ACC112 (cell line): ENCODE data around the gene SCNN1A.
A peak's percentile ranks its signal among the peaks of the same experiment; 100 is the strongest.

Experiments
- H2AFZ ChIP-seq: fragments of 200-600 bp; sonication (generic); one replicate; pipeline ENCODE4 v1.6.0; 2017; ENCODE audit warnings: antibody characterized with exemption, low read length; ENCODE audit not compliant: unreplicated experiment
- H3K27ac ChIP-seq: fragments of 200-600 bp; sonication (generic); 2 replicates; pipeline ENCODE4 v1.5.1; 2014; ENCODE audit warnings: low read depth, mild to moderate bottlenecking, antibody characterized with exemption, low read length, moderate library complexity
- H3K27me3 ChIP-seq: fragments of 200-600 bp; sonication (generic); 2 replicates; pipeline ENCODE4 v1.6.1; 2014; ENCODE audit warnings: mild to moderate bottlenecking, antibody characterized with exemption, low read length, moderate library complexity, mixed read lengths; ENCODE audit not compliant: insufficient read depth
- H3K36me3 ChIP-seq: fragments of 200-600 bp; sonication (generic); 2 replicates; pipeline ENCODE4 v1.6.1; 2016; ENCODE audit warnings: mild to moderate bottlenecking, antibody characterized with exemption, low read length, moderate library complexity, mixed read lengths; ENCODE audit not compliant: insufficient read depth
- H3K4me1 ChIP-seq: fragments of 200-600 bp; sonication (generic); one replicate; pipeline ENCODE4 v1.6.1; 2016; ENCODE audit warnings: low read length, mixed read lengths; ENCODE audit not compliant: insufficient read depth, unreplicated experiment, control insufficient read depth
- H3K4me3 ChIP-seq: fragments of 200-600 bp; sonication (generic); 2 replicates; pipeline ENCODE4 v1.5.1; 2014; ENCODE audit warnings: mild to moderate bottlenecking, low read depth, low read length
- H3K79me2 ChIP-seq: fragments of 200-600 bp; sonication (generic); one replicate; pipeline ENCODE4 v1.6.0; 2016; ENCODE audit warnings: low read length; ENCODE audit not compliant: control insufficient read depth, unreplicated experiment, insufficient read depth

Gene SCNN1A

GRCh38 chr12:6306151-6306550 is 69.2 kb downstream of the SCNN1A start:
- no peaks in the 10 kb centered on the region for H3K36me3 ChIP-seq
- H3K4me1 ChIP-seq: no peaks in the 10 kb centered on the region
- H3K27me3 ChIP-seq: peaks cover 13% of the 10 kb centered on the region
- no peak overlapping the region for H2AFZ ChIP-seq
- H3K4me3 ChIP-seq: no peak overlapping the region
- no peaks in the 10 kb centered on the region for H3K79me2 ChIP-seq
- H3K27ac ChIP-seq: no peak overlapping the region

- Histone ChIP-seq H3K4me3 (no peak overlapping the region), H2AFZ (no peak overlapping the region), H3K27me3 (no peaks in the 10 kb centered on the region), H3K27ac (no peak overlapping the region), H3K36me3 (no peaks in the 10 kb centered on the region), H3K4me1 (no peaks in the 10 kb centered on the region), H3K79me2 (no peaks in the 10 kb centered on the region)
These were observed 72.3 kb downstream of the SCNN1A start for GRCh38 chr12:6303071-6303470.

DNA sequence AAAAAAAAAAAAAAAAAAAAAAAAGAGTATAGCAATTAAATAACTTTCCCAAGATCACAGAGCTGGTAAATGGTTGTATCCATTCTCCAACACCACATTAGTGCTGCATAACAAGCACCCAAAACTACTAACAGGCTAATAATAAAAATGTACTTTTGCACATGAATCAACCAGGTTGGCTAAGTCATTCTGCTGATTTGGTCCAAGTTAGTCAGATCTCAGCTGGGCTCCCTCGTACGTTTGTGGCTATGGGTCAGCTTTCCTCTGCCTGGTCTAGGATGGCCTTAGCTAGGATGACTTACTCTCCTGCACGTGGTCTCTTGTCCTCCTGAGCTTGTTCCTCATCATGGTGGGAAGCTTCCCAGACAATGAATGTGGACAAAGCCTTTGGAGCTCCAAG is 72.7 kb downstream of the SCNN1A start:
- Histone ChIP-seq H3K4me1 (peaks cover 2% of the 10 kb centered on the region), H2AFZ (no peak overlapping the region), H3K27me3 (no peaks in the 10 kb centered on the region), H3K27ac (no peak overlapping the region), H3K36me3 (no peaks in the 10 kb centered on the region), H3K79me2 (no peaks in the 10 kb centered on the region), H3K4me3 (no peak overlapping the region)

GRCh38 chr12:6301721-6302120 is 73.6 kb downstream of the SCNN1A start:
- Histone ChIP-seq H2AFZ (no peak overlapping the region), H3K27me3 (no peaks in the 10 kb centered on the region), H3K27ac (no peak overlapping the region), H3K79me2 (no peaks in the 10 kb centered on the region), H3K4me1 (peaks cover 6% of the 10 kb centered on the region), H3K36me3 (no peaks in the 10 kb centered on the region), H3K4me3 (no peak overlapping the region)

GRCh38 chr12:6297170-6297569 is 78.2 kb downstream of the SCNN1A start:
- Histone ChIP-seq H3K79me2 (no peaks in the 10 kb centered on the region), H3K27ac (peak overlapping the region; percentile 37; the same call in 1 of the 2 replicates), H3K27me3 (no peaks in the 10 kb centered on the region), H2AFZ (peak overlapping the region; percentile 53), H3K4me3 (no peak overlapping the region), H3K36me3 (no peaks in the 10 kb centered on the region), H3K4me1 (peaks cover 42% of the 10 kb centered on the region)
